NCI-H1417 (cell line): ENCODE measurements around the gene STK32A.

Source experiments
- DNase-seq, 3 experiments: peaks; one replicate each; lab custom pipeline; 2025; lab: John Stamatoyannopoulos, UW

Gene STK32A

GRCh38 chr5:147259837-147260236 is 25.0 kb downstream of the STK32A start:
- DNase-seq = no peak

- no peak for DNase-seq
These were observed 32.4 kb downstream of the STK32A start for GRCh38 chr5:147267082-147267832.

DNA sequence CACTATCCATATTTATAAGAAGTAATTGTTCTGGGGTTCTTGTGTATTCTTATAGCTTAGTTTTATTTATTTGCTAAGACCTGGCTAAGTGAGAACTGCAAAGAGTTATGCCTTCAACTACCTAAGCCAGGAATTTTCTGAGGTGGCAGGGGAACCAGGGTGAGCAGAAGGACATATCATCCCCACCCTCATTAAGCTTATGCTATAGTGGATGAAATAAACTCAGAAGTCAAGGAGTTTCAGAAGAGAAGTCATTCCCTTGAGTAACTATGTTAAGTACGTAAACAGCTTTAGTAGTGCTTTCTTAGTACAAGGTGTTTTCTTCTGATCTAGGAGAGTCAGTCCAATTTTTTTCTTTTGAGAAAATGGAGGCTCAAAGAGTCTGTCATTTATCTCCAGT is 41.7 kb downstream of the STK32A start:
- no peak for DNase-seq

DNA sequence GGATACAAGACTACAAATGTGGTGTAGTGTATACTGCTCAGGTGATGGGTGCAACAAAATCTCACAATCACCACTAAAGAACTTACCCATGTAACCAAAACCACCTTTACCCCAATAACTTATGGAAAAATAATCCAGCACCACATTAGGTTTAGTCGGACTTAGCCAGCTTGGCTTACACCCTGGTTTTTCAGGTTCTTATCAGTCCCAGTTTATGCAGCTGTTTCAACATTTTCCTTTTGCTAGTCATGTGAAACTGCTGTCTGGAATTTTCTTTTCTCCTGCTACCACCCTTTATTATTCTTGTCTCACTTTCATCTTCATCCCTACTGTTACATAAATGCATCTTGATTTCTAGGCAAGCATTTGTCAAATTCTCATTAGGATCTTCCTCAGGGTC is 51.5 kb downstream of the STK32A start:
- no peak for DNase-seq

- no peak for DNase-seq
These were observed 52.3 kb downstream of the STK32A start for GRCh38 chr5:147287110-147287509.

GRCh38 chr5:147290261-147290660 is 55.4 kb downstream of the STK32A start:
- peak in 2 of 3 experiments; percentile 16 to 24 for DNase-seq

GRCh38 chr5:147303251-147303650 is 68.4 kb downstream of the STK32A start:
- DNase-seq = peak in 1 of 3 experiments; percentile 29

DNA sequence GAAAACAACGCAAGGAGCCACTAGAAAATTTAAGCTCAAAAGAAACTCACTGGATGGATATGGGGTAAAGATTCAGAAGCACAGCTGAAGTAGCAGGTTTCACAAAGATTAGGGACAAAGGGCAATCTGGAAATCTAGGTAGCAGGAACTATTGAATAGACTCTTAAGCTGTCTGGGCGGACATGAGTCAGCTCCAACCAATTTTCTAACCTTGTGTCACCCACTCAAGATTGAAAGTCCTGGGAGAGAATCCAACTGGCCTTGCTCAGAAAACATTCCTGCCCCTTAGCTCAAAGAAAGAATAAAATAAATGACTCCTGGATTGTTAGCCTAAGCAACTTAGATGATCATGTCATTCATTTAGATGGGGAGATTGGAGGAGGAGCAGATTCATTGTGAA is 69.2 kb downstream of the STK32A start:
- no peak for DNase-seq

DNA sequence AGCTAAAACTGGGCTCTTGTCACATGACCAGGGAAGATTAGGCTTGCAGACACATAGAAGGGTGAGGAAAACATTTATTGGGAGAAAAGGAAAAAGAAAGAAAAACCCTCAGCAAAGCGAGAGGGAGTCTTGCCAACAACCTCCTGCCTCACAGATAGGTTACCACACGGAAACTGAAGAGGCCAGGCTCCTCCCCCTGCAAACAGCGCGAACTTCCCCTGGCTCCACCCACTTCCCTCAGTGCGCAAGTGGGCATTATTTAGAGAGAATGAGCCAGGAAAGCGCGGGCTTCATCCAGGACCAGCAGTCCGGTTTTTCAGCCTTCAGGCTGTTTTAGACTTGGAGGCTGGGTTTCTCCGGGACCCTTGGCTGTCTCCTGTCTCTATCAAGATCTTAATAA is 70.3 kb downstream of the STK32A start:
- DNase-seq = no peak

DNA sequence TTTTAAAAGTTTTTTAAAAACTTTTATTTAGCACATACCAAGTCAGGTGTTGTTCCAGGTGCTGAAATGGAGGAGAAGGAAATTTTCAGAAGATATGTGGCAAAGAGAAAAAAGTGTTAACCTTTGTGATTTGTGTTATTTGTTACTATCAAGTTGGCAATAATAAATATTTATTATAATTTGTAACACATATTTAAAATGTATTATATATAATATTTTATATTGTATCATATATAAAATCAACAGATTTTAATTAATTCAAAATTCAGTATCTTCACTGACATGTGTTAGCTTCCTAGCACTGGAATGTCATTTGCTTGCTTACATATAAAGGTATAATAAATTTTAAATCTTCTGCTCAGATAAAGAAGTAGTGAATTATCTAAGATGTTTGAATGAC is 71.5 kb downstream of the STK32A start:
- no peak for DNase-seq

DNA sequence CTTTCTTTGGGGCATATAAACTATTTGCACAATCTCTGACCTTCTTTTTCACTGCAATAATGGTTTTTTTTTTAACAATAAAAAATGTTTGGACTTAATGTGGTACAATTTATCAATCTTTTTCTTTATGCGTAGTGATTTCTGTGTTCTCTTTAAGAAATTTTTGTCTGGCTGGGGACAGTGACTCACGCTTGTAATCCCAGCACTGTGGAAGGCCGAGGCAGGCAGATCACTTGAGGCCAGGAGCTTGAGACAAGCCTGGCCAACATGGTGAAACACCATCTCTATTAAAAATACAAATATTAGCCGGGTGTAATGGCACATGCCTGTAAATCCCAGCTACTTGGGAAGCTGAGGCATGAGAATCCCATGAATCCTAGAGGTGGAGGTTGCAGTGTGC is 72.3 kb downstream of the STK32A start:
- no peak for DNase-seq

DNA sequence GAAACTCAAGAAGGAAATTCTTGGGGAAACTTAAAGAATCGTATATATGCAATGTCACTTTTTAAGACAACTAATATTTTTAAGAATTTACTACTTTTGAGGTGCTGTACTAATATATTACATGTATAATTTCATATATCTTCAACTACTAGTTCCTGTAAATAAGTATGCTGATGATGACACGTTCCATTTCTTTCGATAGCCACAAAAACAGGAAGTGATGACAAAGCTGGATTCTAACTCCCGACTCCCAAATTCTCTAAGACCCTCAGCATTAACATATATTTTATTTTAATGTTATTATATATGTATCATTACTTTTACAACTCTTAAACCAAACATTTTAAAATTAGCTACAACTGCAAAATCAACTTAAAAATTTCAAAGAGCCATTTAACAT is 74.8 kb downstream of the STK32A start:
- DNase-seq = no peak

- DNase-seq = peak in 2 of 3 experiments; percentile 3 to 53
These were observed 75.4 kb downstream of the STK32A start for GRCh38 chr5:147310059-147310704.

DNA sequence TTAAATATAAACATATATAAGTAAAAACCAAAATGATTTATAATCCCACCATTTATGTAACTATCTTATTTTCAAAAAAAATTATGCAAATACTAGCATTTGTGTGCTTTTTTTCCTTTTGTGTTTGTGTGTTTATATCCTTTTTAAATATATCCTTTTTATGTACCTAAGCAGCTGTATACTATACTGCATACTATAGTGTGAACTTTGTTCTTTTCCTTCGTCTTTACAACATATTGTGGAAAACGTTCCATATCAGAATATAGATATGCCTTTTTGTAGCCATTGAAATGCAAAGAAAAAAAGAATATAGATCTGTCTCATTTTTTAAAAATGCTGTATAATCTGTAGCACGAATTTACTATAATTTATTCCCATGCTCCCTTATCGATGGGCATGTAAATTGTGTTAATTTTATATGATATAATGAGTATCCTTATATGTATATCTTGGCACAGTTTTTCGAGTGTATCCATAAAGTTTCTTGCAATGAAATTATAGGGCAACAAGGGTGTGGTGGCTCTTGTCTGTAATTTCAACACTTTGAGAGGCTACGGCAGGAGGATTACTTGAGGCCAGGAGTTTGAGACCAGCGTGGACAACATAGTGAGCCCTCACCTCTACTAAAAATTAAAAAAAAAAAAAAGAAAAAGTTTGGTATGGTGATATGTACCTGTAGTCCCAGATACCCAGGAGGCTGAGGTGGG is 83.3 kb downstream of the STK32A start:
- DNase-seq = no peak

DNA sequence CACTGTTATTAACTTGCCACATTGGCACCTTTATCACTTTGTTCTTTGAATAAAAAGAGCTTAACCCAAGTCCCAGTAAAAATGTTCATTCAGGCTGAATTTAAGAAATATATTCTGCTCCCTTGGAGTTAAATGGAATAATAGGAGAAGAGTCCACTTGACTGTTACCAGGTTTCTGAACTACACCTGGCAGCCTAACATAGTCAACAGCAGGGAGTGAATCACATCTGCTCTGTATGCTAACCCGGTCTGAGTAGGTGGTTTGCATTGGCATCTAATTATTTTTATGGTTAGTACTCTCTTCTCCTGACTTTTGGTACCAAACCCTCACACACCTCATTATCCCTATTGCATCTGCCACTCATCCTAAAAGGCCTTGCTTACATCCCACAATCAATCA is 86.7 kb downstream of the STK32A start:
- peak; percentile 37 to 80 (median 48) for DNase-seq

GRCh38 chr5:147327421-147327820 is 92.6 kb downstream of the STK32A start:
- DNase-seq = peak in 2 of 3 experiments; percentile 3 to 9

DNA sequence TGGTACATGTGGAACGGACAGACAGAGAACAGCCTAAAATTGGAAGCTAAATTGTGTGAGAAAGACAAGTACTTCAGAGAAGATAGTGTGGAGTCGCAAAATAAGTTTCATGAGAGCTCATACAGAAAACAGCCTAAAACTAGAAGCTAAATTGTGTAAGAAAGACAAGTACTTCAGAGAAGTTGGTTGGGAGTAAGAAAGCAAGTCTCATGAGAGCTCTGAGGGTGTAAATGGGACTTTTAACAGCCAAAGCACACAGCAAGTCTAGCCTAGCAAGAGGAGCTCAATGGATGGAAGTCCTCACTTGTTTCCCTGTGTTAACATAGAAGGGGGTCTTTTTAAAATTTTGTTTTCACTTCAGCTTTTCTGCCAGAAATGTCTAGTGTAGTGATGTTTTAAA is 93.1 kb downstream of the STK32A start:
- DNase-seq = no peak

DNA sequence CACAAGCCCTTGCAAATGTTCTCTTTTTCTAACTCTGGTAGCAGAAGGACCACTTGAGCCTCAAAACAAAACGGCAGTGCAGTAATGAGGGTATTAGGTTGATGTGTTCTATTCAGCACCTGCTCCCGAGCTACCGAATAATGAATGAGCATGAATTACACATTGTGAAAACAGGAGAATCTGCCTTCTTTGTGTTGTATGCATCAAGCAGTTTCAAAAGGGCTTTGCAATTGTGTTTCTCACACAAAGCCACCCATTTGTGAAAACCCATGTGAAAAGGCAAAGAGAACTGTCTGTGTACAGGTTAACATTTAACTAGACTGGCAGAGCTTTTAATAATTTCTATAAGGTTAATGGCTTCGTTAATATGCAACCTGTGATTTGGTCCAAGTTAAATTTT is 97.8 kb downstream of the STK32A start:
- DNase-seq = peak; percentile 48 to 93 (median 77)

GRCh38 chr5:147336876-147337275 is 102.0 kb downstream of the STK32A start:
- peak in 2 of 3 experiments; percentile 43 to 57 for DNase-seq

DNA sequence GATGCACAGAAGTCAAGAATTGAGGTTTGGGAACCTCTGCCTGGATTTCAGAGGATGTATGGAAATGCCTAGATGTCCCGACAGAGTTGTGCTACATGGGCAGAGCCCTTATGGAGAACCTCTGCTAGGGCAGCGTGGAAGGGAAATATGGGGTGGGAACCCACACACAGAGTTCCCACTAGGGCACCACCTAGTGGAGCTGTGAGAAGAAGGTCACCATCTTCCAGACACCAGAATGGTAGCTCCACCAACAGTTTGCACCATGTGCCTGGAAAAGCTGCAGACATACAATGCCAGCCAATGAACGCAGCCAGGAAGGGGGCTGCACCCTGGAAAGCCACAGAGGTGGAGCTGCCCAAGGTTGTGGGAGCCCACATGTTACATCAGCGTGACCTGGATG is 104.5 kb downstream of the STK32A start:
- no peak for DNase-seq

- peak in 1 of 3 experiments; percentile 50 for DNase-seq
These were observed 106.1 kb downstream of the STK32A start for GRCh38 chr5:147340941-147341340.

DNA sequence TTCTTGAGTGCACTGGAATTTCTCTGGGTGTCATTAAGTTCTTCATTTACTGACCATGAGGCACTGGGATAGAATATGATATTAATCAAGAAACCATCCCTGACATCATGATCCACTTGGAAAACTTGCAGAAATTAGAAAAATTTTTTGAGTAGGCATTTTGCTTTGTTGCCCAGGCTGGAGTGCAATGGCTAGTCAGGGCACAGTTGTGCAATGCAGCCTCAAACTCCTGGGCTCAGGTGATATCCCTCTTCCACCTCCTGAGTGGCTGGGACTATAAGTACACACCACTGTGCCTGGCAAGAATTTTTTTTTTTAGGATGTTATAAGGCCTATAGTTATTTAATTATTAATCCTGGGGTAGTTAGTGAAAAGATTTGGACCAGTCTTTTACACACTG is 106.5 kb downstream of the STK32A start:
- DNase-seq = no peak

- DNase-seq = no peak
These were observed 110.0 kb downstream of the STK32A start for GRCh38 chr5:147344861-147345260.
